B cell (primary cell): ENCODE results near the gene CAMTA1. TPM values are rescaled to one million over a fixed set of nuclear protein-coding genes. Genes with fewer than 3 reads are reported as not detected.
"Not testable (repeated sequence)": the region's sequence is repeated elsewhere in the genome, so short reads cannot be mapped to it uniquely, and the experiment has no call there.

ENCODE experiments used
- ATAC-seq: fragments of 200-7000 bp; cut with Tn5 transposase; one replicate; pipeline ENCODE4 v1.10.0; 2021; ENCODE audit warnings: low read depth, mild to moderate bottlenecking, moderate number of reproducible peaks, moderate library complexity
- CTCF ChIA-PET: fragments of 350-600 bp; sonication (Branson Sonifier 250); formaldehyde crosslinking; loops from one replicate; lab custom pipeline; 2021; ENCODE audit warnings: antibody characterized with exemption, inconsistent platforms; lab: Charles Lee
- POLR2A ChIA-PET: fragments of 350-600 bp; sonication (Branson Sonifier 250); formaldehyde crosslinking; loops from one replicate; lab custom pipeline; 2021; ENCODE audit warnings: antibody characterized with exemption; lab: Charles Lee
- DNase-seq: peaks from one replicate; pipeline ENCODE4 v3.0.0; 2013
- H2AFZ ChIP-seq: 2 replicates; pipeline ENCODE4 v1.6.1; 2012; ENCODE audit warnings: mild to moderate bottlenecking, low read depth, low read length; ENCODE audit not compliant: insufficient read depth, poor library complexity, severe bottlenecking
- H3K27ac ChIP-seq, 2 donors: 1 replicate in 1 of 2; 2 replicates in 1 of 2; pipeline ENCODE4 v1.5.1; 2012 to 2013; ENCODE audit warnings: low read length in 2 of 2, mild to moderate bottlenecking in 2 of 2, moderate library complexity in 1 of 2
- H3K27me3 ChIP-seq, 4 experiments: fragments of 200-600 bp in 1 of 4; sonication (generic) in 1 of 4; replicated peaks in 1 of 4; 1 replicate in 2 of 4; 2 replicates in 2 of 4; pipeline versions ENCODE4 v1.6.1 to v1.7.0; 2013 to 2016; ENCODE audit warnings: low read length in 3 of 4, mild to moderate bottlenecking in 2 of 4, mixed read lengths in 1 of 4, moderate library complexity in 1 of 4; ENCODE audit not compliant: insufficient read depth in 4 of 4, control insufficient read depth in 3 of 4; ENCODE audit errors: control extremely low read depth in 1 of 4
- H3K36me3 ChIP-seq, 2 experiments: replicated peaks in 1 of 2; 1 replicate in 1 of 2; 2 replicates in 1 of 2; pipeline versions ENCODE4 v1.6.1 to v1.7.1; 2013; ENCODE audit warnings: low read length in 1 of 2; ENCODE audit not compliant: insufficient read depth in 2 of 2, control insufficient read depth in 1 of 2; ENCODE audit errors: control extremely low read depth in 1 of 2, extremely low read depth in 1 of 2
- H3K4me1 ChIP-seq, 2 donors: fragments of 200-600 bp in 1 of 2; sonication (generic) in 1 of 2; 1 replicate in 1 of 2; 2 replicates in 1 of 2; pipeline versions ENCODE4 v1.5.1 to v1.6.1; 2013 to 2017; ENCODE audit warnings: low read length in 2 of 2; ENCODE audit not compliant: control insufficient read depth in 2 of 2, insufficient read depth in 2 of 2
- H3K4me2 ChIP-seq: replicated peaks from 2 replicates; pipeline ENCODE3; 2012; ENCODE audit warnings: mild to moderate bottlenecking, low read depth, low read length; ENCODE audit not compliant: poor library complexity, severe bottlenecking
- H3K4me3 ChIP-seq, 5 experiments: fragments of 200-600 bp in 1 of 5; sonication (generic) in 1 of 5; 1 replicate in 3 of 5; 2 replicates in 2 of 5; pipeline versions ENCODE4 v1.5.1 to v1.7.0; 2011 to 2016; ENCODE audit warnings: low read length in 4 of 5, mild to moderate bottlenecking in 4 of 5, low read depth in 2 of 5, control low read depth in 1 of 5, moderate library complexity in 1 of 5; ENCODE audit not compliant: insufficient read depth in 1 of 5; ENCODE audit errors: control extremely low read depth in 1 of 5, extremely low read depth in 1 of 5
- H3K79me2 ChIP-seq: fragments of 200-600 bp; sonication (generic); one replicate; pipeline ENCODE4 v1.6.0; 2016; ENCODE audit warnings: low read length; ENCODE audit not compliant: control insufficient read depth, insufficient read depth
- H3K9ac ChIP-seq: fragments of 200-600 bp; sonication (generic); 2 replicates; pipeline ENCODE4 v1.6.1; 2017; ENCODE audit warnings: mild to moderate bottlenecking, low read length, moderate library complexity
- H3K9me3 ChIP-seq, 3 donors: one replicate each; pipeline versions ENCODE4 v1.6.1 to v1.7.1; 2013; ENCODE audit warnings: low read length in 2 of 3; ENCODE audit not compliant: control insufficient read depth in 2 of 3, insufficient read depth in 1 of 3; ENCODE audit errors: control extremely low read depth in 1 of 3
- H4K20me1 ChIP-seq: 2 replicates; pipeline ENCODE4 v1.6.0; 2012; ENCODE audit warnings: mild to moderate bottlenecking, low read length; ENCODE audit not compliant: insufficient read depth, control insufficient read depth, poor library complexity, severe bottlenecking
- H3K27ac Mint-ChIP-seq: one replicate; pipeline ENCODE4 v1.8.0; 2021; ENCODE audit warnings: mixed read lengths
- H3K27me3 Mint-ChIP-seq: one replicate; pipeline ENCODE4 v1.8.0; 2021; ENCODE audit warnings: mixed read lengths
- H3K4me1 Mint-ChIP-seq: one replicate; pipeline ENCODE4 v1.8.0; 2021; ENCODE audit warnings: mixed read lengths
- H3K4me3 Mint-ChIP-seq: one replicate; pipeline ENCODE4 v1.8.0; 2021; ENCODE audit warnings: mixed read lengths
- H3K9me3 Mint-ChIP-seq: one replicate; pipeline ENCODE4 v1.8.0; 2022; ENCODE audit warnings: mixed read lengths; ENCODE audit not compliant: insufficient read depth
- CTCF ChIP-seq: fragments of 200-600 bp; IDR thresholded peaks from one replicate; pipeline ENCODE4 v1.8.0; 2022; ENCODE audit warnings: antibody characterized with exemption, mild to moderate bottlenecking
- EZH2 ChIP-seq: IDR thresholded peaks from 2 replicates; pipeline ENCODE4 v1.6.1; 2012; ENCODE audit warnings: borderline replicate concordance, low read depth, mild to moderate bottlenecking, moderate library complexity, low read length; ENCODE audit not compliant: insufficient read depth, poor library complexity, severe bottlenecking
- WGBS: methylation state at CpG from one replicate; pipeline ENCODE4 v1.1.5; 2013; ENCODE audit warnings: missing lambda C conversion rate; ENCODE audit not compliant: insufficient coverage; 5-methylcytosine and 5-hydroxymethylcytosine counted together
- intact Hi-C: fragments of 100-400 bp; cut with micrococcal nuclease; formaldehyde crosslinking; loops from one replicate; pipeline ENCODE4 v1.10.0; 2022
- polyA plus RNA-seq: library from polyadenylated mRNA; depleted of rRNA; stranded (reverse); fragments of >200 nt; gene quantifications from 2 replicates; pipeline ENCODE4 v1.2.3, GENCODE V29; 2012
- total RNA-seq, 2 donors: library from RNA; stranded (reverse); fragments of 120-200 nt in 1 of 2; gene quantifications; 1 replicate in 1 of 2; 2 replicates in 1 of 2; pipeline versions ENCODE4 v1.2.3 to v1.2.4, GENCODE V29; 2013 to 2022

CAMTA1 gene
- total and polyA plus RNA-seq, 2 donors (not counting 1 experiment from before 2014, with no cell fraction given), result 42.2 to 45.7 TPM

DNA sequence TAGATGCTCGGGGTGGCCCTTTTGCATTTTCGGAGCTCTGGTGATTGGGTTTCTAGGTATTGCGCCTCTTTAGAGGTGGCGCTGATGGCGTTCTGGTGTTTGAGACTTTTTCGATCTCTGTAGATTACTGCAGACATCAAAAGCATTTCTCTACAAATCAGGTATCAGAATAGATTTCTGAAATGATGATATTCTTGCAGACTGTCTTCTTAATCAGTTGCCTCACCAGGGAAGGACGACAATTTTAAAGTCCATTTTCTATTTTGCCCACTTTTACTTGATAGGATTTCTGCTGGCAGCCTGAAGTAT lies 920.6 kb downstream of the CAMTA1 start:
- intact Hi-C loops, result loop anchor here (2.0 kb wide), 2 partner anchors 47 to 65 kb away; partner anchors contain the start of gene VAMP3
- Mint-ChIP-seq H3K9me3 (no peaks in the 10 kb centered on the region), H3K27ac (peak overlapping the region; percentile 83), H3K4me1 (peaks cover 14% of the 10 kb centered on the region), H3K27me3 (peaks cover 7% of the 10 kb centered on the region), H3K4me3 (peak overlapping the region; percentile 88)
- peak overlapping the region in 4 of 5 experiments; percentile 25 to 67 (median 62) for H3K4me3 ChIP-seq
- ATAC-seq (no peak), DNase-seq (no peak)
- H3K27me3 ChIP-seq, result peaks cover 0 to 15% (median 7%) of the 10 kb centered on the region in 4 experiments
- no peaks in the 10 kb centered on the region for H4K20me1 ChIP-seq
- peaks cover 0 to 6% (median 2%) of the 10 kb centered on the region in 3 donors for H3K9me3 ChIP-seq
- H3K9ac ChIP-seq, result peak overlapping the region; percentile 65
- whole genome bisulfite sequencing, result 53% methylated on average over 3 of the region's 7 CpGs
- H3K4me1 ChIP-seq, result peaks cover 6 to 15% of the 10 kb centered on the region in 2 donors
- peak overlapping the region; percentile 95 for H3K4me2 ChIP-seq
- no peaks in the 10 kb centered on the region for H3K36me3 ChIP-seq
- H3K79me2 ChIP-seq, result no peaks in the 10 kb centered on the region
- ChIA-PET POLR2A (no interaction called here), CTCF (interaction anchor here (2.3 to 4.2 kb wide), 2 partner anchors 37 to 47 kb away, joined by 6 to 13 read pairs; no protein-coding TSS in a partner anchor)
- no peak overlapping the region for H3K27ac ChIP-seq
- TF ChIP-seq EZH2 (no peak), CTCF (no peak)
- H2AFZ ChIP-seq, result no peak overlapping the region

GRCh38 chr1:7707527-7707926 lies 922.3 kb downstream of the CAMTA1 start:
- Mint-ChIP-seq H3K9me3 (no peaks in the 10 kb centered on the region), H3K27me3 (peaks cover 7% of the 10 kb centered on the region), H3K4me3 (no peak overlapping the region), H3K4me1 (peaks cover 14% of the 10 kb centered on the region), H3K27ac (no peak overlapping the region)
- Histone ChIP-seq H3K4me1 (peaks cover 6 to 15% of the 10 kb centered on the region in 2 donors), H2AFZ (no peak overlapping the region), H3K27ac (no peak overlapping the region), H3K79me2 (no peaks in the 10 kb centered on the region), H3K4me3 (no peak overlapping the region), H3K27me3 (peaks cover 0 to 15% (median 7%) of the 10 kb centered on the region in 4 experiments), H4K20me1 (no peaks in the 10 kb centered on the region), H3K9me3 (peaks cover 0 to 6% (median 2%) of the 10 kb centered on the region in 3 donors), H3K36me3 (no peaks in the 10 kb centered on the region), H3K4me2 (no peak overlapping the region), H3K9ac (no peak overlapping the region)
- TF ChIP-seq CTCF (no peak), EZH2 (no peak)
- ATAC-seq (no peak), DNase-seq (no peak)
- CTCF ChIA-PET, result no interaction called here
- no CpG with 5 or more reads among the region's 4 CpGs for WGBS
- intact Hi-C loops, result no loop called here
- POLR2A ChIA-PET, result no interaction called here

DNA sequence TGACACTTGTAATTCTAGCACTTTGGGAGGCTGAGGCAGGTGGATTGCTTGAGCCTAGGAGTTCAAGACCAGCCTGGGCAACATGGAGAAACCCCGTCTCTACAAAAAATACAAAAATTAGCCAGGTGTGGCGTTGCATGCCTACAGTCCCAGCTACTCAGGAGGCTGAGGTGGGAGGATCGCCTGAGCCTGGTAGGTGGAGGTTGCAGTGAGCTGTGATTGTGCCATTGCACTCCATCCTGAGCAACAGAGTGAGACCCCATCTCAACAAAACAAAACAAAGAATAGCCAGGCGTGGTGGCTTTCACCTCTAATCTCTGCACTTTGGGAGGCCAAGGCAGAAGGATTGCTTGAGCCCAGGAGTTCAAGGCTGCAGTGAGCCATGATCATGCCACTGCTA lies 922.8 kb downstream of the CAMTA1 start:
- CTCF ChIA-PET, result not testable (repeated sequence)

More for the DNA sequence above, 922.8 kb downstream of the CAMTA1 start:
- H4K20me1 ChIP-seq, H3K4me3 ChIP-seq, H3K9ac ChIP-seq, ATAC-seq, H3K4me2 ChIP-seq, H3K9me3 ChIP-seq, H3K4me3 Mint-ChIP-seq, intact Hi-C loops, POLR2A ChIA-PET, H3K9me3 Mint-ChIP-seq, DNase-seq, H2AFZ ChIP-seq, H3K27ac ChIP-seq, H3K27ac Mint-ChIP-seq, H3K36me3 ChIP-seq, H3K79me2 ChIP-seq, H3K27me3 Mint-ChIP-seq: not testable (repeated sequence)
- peaks cover 6 to 15% of the 10 kb centered on the region in 2 donors for H3K4me1 ChIP-seq
- WGBS, result 100% methylated on average over 1 of the region's 4 CpGs
- peaks cover 0 to 15% (median 7%) of the 10 kb centered on the region in 4 experiments for H3K27me3 ChIP-seq
- H3K4me1 Mint-ChIP-seq, result peaks cover 14% of the 10 kb centered on the region
